Activated gamma-delta T cell (primary cell): ENCODE measurements around the gene KIRREL3.

ENCODE experiments used
- DNase-seq: peaks from one replicate; lab custom pipeline; 2025; lab: John Stamatoyannopoulos, UW

Gene KIRREL3

DNA sequence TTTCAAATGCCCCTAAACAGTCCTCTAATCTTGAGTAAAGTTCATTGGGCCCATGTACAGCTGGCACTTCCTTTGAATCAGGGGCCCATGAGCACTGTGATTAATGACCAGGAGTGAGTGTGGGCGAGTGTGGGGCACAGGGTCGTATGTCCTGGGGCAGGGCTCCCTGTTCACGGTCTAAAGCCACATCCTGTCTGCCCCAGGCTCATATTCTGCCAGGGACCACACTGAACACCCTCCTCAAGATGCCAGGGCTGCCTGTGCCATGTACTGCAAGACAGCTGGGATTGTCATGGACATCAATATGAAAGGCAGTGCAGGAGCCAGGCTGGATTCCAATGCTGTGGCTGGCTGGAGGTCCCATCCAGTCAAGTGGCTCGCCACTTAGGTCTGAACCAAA lies 130.5 kb downstream of the KIRREL3 start:
- no peak for DNase-seq

DNA sequence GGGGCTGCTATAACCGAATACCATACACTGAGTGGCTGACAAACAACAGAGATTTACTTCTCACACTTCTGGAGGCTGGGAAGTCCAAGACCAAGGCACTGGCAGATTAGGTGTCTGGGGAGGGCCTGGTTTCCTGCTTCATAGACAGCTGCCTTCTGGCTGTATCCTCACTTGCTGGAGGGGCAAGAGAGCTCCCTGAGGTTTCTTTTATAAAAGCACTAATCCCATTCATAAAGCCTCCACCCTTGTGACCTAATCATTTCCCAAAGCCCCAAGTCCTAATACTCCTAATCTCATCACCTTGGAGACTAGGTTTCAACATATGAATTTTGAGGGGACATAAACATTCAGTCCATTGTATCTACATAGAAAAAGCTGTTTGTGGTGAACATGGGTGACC lies 131.8 kb downstream of the KIRREL3 start:
- no peak for DNase-seq

DNA sequence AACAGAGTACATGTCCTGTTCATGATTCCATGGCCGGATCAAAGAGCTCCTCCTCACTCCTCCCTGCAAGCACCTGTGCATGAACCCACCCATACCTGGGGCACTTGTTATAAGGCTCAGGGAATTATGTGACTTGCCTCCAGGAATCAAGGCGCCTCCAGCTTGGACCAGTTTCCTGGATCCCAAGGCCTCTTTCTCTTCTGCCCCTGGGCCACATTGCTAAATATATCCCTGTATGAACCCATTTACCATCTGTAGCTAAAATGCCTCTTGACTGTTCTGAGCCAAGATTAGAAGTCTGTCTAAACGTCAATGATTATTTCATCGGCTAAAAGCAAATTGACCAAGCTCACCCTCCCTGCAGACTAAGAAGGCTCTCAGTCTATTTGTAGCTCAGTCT lies 135.6 kb downstream of the KIRREL3 start:
- DNase-seq, result no peak

DNA sequence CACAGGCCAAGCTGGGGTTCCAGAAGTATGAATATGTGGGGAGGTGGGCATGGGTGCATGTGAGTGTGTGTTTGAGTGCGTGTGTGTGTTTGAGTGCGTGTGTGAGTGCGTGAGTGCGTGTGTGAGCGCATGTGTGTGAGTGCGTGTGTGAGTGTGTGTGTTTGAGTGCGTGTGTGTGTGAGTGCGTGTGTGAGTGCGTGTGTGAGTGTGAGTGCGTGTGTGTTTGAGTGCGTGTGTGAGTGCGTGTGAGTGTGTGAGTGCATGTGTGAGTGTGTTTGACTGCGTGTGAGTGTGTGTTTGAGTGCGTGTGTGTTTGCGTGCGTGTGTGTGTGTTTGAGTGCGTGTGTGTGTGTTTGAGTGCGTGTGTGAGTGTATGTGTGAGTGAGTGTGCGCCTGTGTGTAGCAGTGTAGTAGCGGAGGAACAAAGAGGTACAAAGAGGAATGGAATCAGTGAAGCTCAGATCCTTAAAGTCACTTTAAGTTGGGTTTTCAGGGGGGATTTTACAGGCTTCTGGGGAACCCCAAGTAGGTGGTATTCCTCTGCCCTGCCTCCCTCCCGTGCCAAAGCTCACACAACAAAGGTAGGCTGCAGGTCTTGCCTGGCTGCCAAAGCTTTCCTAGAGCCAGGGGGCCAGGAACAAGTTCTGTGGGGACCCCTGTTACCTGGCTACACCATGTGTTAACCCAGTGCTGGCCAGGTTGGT lies 137.1 kb downstream of the KIRREL3 start:
- DNase-seq, result no peak

DNA sequence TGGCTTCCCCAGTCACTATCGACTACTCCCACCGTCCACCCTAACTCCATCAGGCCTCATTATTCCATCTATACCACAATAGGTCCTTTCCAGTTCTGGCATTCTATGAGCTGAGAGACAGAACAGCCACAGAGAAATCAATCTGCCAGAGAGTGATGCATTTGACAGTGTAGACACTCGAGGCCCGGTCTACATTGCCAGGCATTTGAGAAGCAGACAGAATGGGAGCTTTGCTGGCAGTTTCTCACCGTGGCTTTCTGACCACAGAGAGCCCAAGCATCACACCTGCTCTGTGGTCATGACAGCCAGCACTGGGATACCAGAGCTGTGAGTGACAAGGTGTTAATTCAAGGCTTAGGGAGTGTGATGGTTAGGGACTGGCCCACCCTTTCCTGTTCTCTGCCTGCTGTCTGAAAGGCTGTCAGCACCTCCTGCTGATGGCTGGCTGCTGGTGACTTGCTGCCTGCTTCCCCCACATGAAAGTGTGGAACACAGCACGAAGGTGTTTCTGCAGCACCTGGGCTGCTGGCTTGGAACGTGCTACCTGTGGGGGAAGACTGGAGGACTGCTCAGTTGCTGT lies 137.8 kb downstream of the KIRREL3 start:
- DNase-seq, result no peak

DNA sequence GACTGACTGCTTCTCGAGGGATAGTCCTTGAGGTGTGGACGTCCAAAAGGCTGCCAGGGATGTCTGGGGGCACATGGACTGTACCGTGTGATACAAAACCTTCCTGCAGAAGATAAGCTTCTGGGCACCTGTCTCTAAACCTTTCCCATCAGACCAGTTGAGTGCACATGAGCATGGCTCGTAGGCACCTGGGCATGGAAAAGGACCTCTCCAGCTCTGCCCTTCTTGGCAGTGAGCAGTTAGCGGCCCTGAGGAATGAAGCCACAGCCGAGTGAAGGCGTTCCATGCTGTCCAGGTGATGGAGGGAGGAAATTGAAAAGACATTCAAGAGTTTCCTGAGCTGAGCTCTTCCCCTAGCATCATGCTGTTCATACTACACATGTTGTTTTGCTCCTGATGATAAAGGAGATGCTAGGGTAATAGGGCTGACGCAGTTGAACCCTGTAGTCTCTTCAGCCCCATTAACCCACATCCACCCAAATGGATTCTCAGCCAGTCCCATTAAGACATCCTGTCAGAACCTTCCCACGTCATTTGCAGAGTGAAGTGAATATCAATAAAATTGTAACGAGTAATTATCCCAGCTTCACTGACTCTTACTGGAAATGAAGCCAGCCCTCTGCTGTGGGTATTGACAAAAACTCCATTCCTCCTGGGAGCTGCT lies 138.6 kb downstream of the KIRREL3 start:
- DNase-seq, result no peak

DNA sequence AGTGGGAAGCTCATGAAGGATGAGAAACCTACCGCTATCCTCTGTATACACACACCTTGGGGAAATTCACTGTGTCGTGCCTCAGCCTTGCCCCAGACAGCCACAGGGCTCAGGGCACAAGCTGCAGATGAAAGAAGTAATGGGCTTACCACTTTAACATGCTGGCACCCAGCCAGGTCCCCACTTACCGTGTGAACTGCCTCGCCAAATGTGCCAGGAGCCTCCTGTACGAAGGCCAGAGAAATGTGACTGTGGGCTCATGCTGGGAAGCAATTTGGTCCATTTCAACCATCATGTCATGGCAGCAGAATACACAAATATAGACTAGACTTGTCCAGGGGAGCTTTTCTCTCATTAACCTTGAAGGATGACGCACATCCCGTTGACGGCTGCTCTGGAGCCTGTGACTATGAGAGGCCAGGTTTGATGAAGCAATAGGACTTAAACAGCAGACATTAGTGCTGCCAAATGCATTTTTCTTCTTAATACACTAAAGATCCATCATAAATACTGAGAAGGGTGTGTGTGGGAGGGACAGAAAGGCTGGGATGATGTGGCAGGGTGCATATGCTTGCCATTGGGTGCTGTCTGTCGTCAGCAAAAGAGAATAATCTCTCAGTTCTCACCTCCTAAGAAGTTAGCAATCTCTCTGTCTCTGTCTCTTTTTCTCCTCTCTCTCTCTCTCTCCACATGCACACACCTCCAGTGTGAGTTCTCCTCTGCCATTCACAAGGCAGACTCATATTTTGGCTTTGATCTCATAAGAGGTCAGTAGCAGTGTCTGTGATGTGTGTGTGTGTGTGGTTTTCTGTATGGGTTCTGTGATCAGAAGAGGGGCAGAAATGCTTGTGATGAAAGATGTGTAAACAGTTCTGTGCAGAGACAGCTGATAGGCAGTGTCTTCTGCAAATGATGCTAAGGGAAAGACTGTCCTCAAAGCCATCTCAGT lies 142.4 kb downstream of the KIRREL3 start:
- no peak for DNase-seq

DNA sequence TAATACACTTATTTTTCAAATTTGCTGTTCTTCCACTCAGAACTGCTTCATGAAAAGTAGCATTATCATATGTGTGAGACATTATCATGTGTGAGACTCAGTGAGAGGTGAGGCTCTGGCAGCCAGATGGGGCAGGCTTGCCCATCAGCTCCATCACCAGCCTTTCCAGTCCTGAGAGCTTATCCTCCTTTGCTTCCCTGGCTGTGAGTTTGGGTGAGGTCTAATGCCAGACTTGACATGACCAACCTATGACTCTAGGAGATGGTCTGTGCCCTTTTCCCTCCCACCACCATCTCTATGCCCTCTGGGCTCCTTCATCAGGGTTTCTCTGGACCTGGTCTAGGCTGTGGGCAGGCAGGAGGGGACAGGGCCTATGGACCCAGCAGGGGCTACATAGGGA lies 145.0 kb downstream of the KIRREL3 start:
- no peak for DNase-seq

DNA sequence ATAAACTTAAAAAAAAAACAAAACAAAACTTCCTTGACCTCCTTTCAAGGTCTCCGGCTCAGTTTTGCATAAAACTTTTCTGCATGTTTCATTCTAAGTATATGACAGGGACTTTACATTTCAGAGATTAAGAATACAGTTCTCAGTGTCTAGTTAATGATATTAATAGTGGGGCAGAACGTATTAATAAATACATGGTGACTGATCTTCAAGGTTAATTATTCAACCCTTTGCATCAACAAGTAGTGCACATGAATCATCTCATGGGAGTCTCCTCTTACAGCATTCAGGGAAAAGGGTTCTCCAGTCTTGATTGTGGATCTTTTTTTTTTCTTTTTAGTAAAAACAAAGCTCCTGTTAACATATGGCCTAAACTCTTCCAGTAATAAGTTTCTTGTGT lies 146.8 kb downstream of the KIRREL3 start:
- DNase-seq, result no peak

DNA sequence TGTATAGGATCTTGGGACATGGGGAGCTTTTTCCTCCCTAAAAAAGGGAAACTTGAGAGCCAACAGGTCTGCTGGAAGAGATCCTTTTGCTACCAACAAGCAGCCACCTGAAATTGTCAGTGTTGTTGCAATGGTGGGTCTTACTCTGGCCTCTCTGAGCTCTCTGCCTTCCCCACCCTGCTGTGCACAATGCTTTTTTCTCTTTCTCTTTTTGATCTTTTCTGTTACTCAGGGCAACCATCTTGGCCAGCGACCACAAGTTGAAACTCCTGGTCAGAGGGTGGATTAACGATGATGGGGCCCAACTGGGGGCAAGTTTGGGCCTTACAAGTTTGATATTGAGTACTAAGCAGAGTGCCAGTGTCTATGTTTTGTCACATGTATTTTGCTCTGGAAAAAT lies 155.8 kb downstream of the KIRREL3 start:
- DNase-seq, result no peak

DNA sequence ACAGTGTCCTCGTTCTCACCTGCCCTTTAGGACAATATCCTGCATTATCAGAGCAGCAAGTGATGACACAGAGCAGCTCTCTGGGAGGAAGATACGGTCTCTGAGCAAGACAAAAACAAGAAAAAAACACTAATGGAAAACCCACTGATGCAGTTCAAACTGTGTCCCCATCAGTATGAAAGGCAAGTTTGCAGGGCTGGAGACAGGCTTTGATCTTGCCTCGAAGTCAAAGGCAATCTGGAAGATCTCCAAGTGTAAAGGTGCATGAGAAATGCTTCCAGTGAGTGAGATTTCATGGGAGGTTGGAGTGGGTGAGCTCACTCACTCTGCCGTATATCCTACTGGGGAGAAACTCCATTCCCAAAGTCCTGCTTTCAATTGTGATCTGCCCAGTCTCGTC lies 157.5 kb downstream of the KIRREL3 start:
- no peak for DNase-seq

DNA sequence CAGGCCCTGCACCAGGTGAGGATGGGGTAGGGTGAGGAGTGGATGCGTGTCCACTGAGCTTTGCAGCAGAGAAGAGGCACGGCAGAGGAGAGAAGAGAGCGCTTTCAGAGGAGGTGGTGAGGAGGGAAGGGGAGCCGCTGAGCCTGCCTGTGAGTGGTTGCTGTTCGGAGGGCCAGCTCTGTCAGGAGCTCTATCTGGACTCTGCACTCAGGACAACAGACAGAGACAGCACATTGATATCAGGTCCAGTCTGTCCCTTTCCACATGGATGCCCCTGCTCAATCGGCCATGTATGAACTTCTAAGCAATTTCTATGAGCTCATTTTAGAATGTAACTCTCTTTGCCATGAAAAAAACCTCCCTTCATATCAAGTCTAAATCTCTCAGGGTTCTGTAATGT lies 158.6 kb downstream of the KIRREL3 start:
- DNase-seq, result no peak

DNA sequence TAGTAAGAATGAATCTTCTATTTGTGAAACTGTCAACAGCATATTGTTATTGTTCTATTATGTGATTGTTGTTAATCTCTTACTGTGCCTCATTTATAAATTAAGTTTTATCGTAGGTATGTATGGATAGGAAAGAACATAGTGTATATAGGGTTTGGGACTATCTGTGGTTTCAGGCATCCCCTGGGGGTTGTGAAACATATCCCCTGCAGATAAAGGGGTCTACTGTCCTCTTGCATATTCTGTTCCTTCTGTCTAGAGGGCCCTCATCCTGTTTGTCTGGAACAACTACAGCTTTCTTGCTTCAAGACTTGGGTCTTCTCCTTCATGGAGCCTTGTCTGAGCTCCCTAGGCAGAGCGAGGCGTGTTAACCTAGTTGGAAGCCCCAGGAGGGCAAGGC lies 159.6 kb downstream of the KIRREL3 start:
- DNase-seq, result no peak

DNA sequence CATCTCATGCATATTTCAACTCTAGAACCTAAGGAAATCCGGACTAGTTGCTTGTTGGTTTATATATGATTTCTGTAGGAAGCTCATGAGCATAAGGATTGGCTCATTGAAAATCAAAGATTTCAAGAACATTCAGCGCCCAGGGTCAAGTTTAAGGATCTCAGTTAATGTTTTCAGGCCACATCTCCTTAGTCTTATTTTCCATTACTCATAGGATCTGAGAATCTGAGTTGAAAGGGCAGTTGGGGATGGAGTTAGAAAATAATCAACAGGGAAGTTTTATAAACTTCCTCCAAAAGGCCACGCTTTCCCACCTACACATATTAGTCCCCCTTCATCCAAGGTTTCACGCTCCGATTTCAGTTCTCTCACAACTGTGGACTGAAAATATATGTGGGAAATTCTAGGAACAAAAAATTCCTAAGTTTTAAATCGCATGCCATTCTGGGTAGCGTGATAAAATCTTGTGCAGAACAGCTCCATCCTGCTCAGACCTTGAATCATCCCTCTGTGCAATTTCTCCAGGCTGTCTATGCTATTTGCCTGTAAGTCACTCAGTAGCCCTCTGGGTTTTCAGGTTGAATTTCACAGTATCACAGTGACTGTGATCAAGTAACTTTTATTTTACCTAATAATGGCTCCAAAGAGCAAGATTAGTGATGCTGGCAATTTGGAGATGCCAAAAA lies 160.2 kb downstream of the KIRREL3 start:
- no peak for DNase-seq

DNA sequence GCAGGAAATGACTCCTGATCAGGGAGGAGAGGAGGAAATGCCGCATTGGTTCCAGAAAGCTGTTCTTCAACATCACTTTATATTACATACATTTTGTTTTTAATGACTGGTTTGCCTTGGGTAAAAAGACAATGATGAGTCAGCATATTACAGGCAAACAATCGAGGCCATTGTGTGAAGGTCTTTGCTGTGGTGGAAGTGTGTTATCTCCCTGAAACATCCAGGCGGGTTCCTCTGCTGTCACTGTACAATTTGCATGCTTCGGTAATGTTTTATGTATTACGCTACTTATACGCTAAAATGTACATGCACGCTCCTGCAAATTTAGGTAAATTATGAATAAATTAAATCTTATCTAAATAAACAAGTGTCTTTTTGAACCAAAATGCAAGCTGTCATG lies 161.1 kb downstream of the KIRREL3 start:
- no peak for DNase-seq

DNA sequence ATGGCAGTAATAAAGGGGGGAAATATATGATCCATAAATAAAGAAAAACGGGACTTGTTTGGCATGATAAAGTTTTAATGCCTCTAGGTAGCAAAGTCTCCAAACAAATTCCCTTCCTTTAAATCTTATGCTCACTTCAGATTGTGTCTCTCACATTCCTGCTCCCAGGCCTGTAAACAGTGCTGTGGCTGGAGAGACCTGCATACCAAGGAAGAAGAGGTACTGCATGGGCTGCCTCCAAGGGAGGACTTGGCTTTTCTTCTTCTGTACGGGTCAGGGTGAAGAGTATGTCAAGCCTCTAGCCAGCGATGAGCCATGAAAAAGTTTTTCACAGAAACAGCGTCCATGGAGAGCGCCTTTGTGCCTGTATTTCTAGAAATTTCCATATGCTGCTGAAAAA lies 161.8 kb downstream of the KIRREL3 start:
- no peak for DNase-seq

DNA sequence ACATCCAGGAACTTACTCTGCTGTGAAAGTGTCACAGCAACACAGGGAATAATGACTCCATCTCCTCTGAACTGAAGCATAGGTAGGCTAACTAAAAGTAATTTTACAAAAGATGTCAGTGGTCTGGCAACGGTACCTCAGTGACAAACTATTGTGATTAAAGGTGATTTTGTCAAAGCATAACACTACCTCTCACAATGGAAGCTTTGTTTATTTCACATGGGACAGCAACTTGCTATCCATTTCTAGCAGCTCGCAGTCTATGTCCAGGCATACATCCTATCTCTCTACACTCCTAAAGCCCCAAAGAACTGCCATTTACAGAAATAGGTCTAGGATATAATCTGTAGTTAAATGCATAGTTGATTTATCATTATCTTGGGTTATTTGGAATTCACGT lies 163.0 kb downstream of the KIRREL3 start:
- no peak for DNase-seq

DNA sequence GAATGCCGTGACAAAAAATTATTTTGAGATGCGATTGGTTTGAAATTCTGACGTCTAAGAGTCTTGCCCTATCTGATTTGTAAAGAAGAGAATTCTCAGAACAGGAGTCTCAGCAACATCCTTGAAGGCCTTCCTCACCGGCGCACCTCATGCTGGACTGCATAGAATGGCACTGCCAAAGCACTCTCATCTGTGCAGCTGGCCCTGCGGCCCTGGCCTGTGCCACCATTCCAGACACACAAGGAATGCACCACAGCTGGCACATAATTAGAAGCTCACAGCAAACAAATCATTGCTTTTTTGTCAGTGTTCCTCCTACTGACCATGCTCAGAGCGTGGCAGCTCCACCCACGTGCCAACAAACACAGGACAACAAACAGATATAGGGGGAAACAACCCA lies 166.0 kb downstream of the KIRREL3 start:
- DNase-seq, result no peak

DNA sequence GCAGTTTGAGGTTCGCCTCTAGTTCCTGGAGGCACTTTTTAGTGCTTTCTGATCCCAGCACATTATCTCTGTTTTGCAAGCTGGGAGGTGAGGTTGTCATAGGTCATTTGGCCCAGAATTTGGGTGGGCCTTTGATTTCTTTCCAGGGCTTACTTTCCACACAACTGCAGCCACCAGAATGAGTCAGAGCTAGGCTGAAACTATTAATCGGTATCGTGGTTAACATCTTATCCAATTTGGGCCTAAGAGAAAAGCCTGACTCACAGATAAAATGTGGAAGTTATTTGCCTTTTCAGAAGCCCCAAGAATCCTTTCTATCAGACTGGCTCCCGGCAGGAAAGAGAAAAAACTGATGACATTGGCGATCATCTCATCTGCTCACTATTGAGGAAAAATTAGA lies 166.4 kb downstream of the KIRREL3 start:
- no peak for DNase-seq

DNA sequence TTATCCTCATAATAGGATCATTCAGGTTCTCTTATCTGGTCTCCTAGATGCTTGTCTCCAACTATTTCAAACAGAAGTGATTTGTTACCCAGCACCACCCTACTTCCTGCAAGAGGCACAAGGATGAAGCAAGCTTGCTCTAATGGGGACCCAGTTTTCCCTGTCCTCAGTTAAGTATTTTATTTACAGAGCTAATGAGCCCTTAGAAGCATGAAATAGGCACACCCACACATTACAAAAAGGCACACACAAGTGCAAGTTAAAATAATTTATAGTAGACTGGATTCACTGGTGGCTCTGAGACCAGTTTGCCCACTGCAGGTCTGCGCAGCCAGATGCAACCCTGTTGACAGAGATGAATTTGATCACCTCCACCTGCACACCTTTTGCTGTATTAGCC lies 167.5 kb downstream of the KIRREL3 start:
- no peak for DNase-seq

DNA sequence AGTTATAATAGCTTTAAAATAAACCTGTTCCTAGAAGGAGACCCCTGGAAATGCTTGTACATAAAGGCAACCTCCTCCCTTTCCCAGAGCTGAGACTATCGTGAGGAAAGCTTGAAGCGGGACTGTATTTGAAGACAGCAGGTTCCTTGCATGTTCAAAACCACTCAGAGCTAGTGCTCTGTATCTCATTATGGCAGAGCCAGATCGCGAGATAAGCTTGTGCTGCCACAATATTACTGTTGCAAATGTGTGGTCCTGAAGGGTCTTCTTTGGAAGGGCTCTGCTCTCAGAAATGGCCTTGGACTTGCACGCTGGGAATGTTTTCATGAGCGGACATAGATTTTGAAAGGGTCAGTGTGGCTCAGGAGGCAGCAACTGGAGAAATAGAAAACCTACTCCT lies 168.2 kb downstream of the KIRREL3 start:
- DNase-seq, result no peak
